SH-SY5Y (cell line): ENCODE measurements around the gene LDB2.

Experiments
- GATA2 ChIP-seq: IDR thresholded peaks from 2 replicates; pipeline ENCODE4 v1.6.1; 2011; ENCODE audit warnings: mild to moderate bottlenecking, low read depth, low read length
- GATA3 ChIP-seq: IDR thresholded peaks from 2 replicates; pipeline ENCODE4 v1.6.1; 2011; ENCODE audit warnings: low read depth, mild to moderate bottlenecking, low read length, moderate library complexity

The LDB2 gene

DNA sequence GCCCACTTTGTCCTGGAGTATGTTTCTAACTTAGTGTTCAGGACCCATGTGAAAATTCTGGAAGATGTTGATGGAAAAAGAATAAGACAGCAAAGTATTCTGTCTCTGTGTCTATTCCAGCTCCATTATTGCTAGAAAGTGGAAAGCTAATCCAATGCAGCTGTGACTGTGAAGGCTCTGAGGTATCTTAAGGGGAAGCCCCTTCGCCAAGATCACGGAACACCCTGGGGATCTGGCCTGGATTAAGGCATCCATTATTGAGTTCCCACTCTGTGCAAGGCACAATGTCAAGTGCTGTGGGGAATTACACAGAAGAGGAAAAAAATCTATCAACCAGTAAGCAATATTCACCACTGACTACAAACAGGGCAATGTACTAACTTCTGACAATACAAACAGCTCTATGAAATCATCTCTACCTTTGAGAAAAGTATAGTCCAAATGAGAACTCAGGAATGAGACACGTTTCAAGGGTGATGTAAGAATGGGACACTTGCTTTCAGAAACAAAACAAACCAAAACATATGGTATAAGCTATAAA lies 222.1 kb downstream of the LDB2 start:
- TF ChIP-seq GATA2 (no peak), GATA3 (no peak)

DNA sequence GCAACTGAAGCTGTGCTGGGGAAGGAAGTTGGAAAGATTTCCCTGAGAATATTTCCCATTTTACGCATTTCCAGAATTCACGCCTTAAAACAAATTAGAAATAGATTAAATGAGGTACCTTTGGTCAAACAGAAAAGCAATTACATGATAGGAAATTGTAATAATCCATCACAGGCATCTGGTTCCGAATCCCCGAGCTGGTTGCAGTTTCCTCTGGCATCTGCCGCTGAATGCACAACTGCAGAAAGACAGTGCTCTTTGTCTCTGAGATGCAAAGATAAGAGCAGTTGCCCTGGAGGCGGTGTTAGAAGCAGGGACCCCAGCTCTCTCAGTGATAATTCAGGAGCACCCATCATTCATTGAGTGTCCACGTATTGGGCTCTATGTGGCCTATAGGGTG lies 224.4 kb downstream of the LDB2 start:
- TF ChIP-seq GATA2 (peak; percentile 99), GATA3 (peak; percentile 97)

GRCh38 chr4:16672421-16672820 lies 226.0 kb downstream of the LDB2 start:
- TF ChIP-seq GATA2 = no peak
- no peak for TF ChIP-seq GATA3

- TF ChIP-seq GATA2 = no peak
- TF ChIP-seq GATA3 = no peak
Observed at GRCh38 chr4:16671741-16672140, 226.7 kb downstream of the LDB2 start.

DNA sequence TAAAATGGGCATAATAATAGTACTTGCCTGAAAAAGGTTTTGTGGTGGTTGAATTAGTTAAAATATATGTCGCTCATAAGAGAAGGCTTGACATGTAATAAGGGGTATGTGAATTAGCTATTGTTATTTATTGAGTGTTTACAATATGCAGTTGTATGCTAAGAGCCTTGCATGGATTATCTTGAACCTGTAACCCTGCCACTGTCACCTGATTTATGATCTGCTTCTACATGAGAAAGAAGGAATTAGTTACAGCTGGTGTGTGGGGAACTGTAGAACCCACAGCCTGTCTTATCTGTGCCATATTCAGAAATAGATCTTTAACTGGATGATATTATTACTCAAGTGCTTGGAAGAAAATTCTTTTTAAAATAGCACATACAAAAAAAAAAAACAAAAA lies 227.7 kb downstream of the LDB2 start:
- TF ChIP-seq GATA3 (no peak), GATA2 (no peak)

GRCh38 chr4:16669036-16669435 lies 229.4 kb downstream of the LDB2 start:
- TF ChIP-seq GATA2 = peak; percentile 70
- no peak for TF ChIP-seq GATA3

- TF ChIP-seq GATA3 = no peak
- TF ChIP-seq GATA2 = no peak
Observed at GRCh38 chr4:16668488-16668887, 230.0 kb downstream of the LDB2 start.

- TF ChIP-seq GATA2 (no peak), GATA3 (no peak)
Observed at GRCh38 chr4:16667464-16667863, 231.0 kb downstream of the LDB2 start.

- no peak for TF ChIP-seq GATA2
- TF ChIP-seq GATA3 = no peak
Observed at GRCh38 chr4:16665942-16666551, 232.4 kb downstream of the LDB2 start.

DNA sequence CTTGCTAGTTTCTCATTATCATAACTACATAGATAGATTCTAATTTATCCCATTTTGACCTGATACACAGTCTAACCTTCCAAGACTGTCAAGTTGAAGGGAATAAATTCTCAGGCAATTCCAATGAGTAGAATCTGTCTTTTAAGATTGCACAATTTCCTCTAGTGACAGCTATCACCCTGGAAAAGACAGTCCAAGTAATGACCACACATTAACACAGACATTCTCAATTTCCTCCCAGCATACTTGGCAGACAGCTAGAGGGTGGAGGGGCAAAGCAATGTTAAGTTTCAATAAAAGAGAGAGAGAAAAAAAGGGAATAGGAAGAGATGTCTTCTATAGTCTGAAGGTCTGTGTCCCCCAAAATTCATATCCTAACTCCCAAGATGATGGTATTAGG lies 234.7 kb downstream of the LDB2 start:
- no peak for TF ChIP-seq GATA3
- no peak for TF ChIP-seq GATA2

DNA sequence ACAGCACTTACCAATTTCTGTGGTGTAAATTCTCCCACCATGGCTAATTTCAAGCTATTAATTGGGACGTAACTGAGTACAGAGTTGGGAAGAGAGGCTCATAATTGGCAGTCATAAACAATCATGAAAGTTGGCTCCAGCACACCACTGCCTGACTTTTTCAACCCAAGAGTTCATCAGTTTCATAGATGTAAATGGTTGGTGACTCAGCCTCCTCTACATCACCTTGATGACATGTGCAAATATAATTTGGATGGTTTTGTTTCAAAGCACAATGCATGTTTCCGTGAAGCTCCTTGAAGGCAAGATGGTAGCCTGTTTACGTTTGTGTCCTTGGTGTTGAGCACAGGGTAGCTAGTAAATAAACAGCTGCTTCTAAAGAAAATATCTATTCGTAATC lies 235.1 kb downstream of the LDB2 start:
- no peak for TF ChIP-seq GATA3
- no peak for TF ChIP-seq GATA2

- TF ChIP-seq GATA3 = no peak
- TF ChIP-seq GATA2 = no peak
Observed at GRCh38 chr4:16661813-16662212, 236.6 kb downstream of the LDB2 start.

- TF ChIP-seq GATA2 (no peak), GATA3 (no peak)
Observed at GRCh38 chr4:16660656-16661055, 237.8 kb downstream of the LDB2 start.

DNA sequence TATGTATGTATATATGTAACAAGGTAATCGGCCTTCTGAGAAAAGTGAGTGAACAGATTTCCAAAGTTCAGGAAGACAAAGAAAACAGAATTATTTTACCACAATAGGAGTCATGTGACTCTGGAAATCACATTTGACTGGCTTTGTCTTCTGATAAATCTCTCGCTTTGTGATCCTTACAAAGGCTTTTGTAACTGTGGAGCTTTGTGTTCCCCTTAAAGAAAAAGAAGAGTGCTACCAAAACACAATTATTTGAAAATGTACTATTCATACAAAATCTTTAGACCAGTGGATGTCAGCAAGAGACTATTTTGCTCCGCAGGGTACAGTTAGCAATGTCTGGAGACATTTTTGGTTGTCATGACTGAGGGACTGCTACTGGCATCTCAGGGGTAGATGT lies 238.8 kb downstream of the LDB2 start:
- no peak for TF ChIP-seq GATA2

GRCh38 chr4:16659079-16659478 lies 239.4 kb downstream of the LDB2 start:
- TF ChIP-seq GATA2 (no peak), GATA3 (no peak)

DNA sequence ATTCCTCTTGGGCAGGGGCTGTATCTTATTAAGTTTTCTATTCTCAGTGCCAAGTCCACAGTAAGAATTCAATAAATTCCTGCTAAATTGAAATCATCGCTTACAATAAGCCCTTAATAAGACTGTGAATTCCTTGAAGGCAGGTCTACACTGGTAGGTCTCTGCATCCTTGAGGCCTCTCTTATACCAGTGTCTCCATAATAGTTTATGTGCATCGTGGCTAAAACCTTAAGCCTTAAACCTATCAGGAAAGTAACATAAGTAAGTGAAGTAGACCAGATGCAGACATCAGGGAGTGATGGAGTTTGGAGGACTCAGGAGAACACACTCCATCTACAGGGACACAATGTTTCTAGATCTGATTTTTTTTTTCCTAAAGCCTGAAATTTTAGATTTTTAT lies 240.3 kb downstream of the LDB2 start:
- no peak for TF ChIP-seq GATA2
- no peak for TF ChIP-seq GATA3

DNA sequence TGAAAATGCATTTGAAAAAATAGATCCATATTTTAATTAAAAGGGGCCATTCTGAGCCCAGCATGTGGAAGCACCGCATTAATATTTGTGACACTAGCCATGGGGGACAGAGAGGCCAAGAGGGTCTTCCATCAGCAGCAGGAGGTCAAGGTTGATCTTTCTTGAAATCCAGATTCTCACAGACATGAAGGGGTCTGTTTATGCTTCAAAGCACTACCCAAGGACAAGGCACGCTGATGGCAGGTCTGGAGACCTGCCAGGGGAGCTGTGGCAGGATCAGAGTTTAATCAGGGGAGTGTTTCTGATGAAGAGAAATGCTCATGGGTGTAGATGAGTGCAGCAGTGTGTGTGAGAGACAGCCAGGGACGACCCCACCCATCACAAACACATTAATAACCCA lies 243.3 kb downstream of the LDB2 start:
- TF ChIP-seq GATA2 (0 out of 2 replicates have a peak, but pooled peaks have one; percentile 33), GATA3 (no peak)
